ENCODE data around the gene PDZK1.

PDZK1 gene

GRCh38 chr1:145740269-145740668 lies 33.1 kb upstream of the PDZK1 start:
- TF ChIP-seq SIN3A (IDR thresholded peaks at IDR 0.05; ENCODE audit: borderline replicate concordance, insufficient read depth, low read length) (no peak), FOXP2 (optimal IDR thresholded peaks at IDR 0.05; ENCODE audit: borderline replicate concordance, extremely low read depth, extremely low read length, insufficient read depth) (no peak), TAF1 (IDR thresholded peaks at IDR 0.05; ENCODE audit: borderline replicate concordance, insufficient read depth, low read length) (no peak), REST (IDR thresholded peaks at IDR 0.05; ENCODE audit: insufficient read depth in 1 of 2, low read depth in 2 of 2, low read length in 2 of 2) (no peak), POLR2AphosphoS5 (IDR thresholded peaks at IDR 0.05; ENCODE audit: low read depth, low read length) (no peak)

GRCh38 chr1:145736191-145736590 lies 29.0 kb upstream of the PDZK1 start:
- TF ChIP-seq SIN3A (IDR thresholded peaks at IDR 0.05; ENCODE audit: borderline replicate concordance, insufficient read depth, low read length): no peak
- no peak for TF ChIP-seq TAF1 (IDR thresholded peaks at IDR 0.05; ENCODE audit: borderline replicate concordance, insufficient read depth, low read length)
- TF ChIP-seq POLR2AphosphoS5 (IDR thresholded peaks at IDR 0.05; ENCODE audit: low read depth, low read length): no peak
- TF ChIP-seq REST (IDR thresholded peaks at IDR 0.05; ENCODE audit: insufficient read depth in 1 of 2, low read depth in 2 of 2, low read length in 2 of 2): no peak
- TF ChIP-seq FOXP2 (optimal IDR thresholded peaks at IDR 0.05; ENCODE audit: borderline replicate concordance, extremely low read depth, extremely low read length, insufficient read depth): no peak

- TF ChIP-seq FOXP2 (optimal IDR thresholded peaks at IDR 0.05; ENCODE audit: borderline replicate concordance, extremely low read depth, extremely low read length, insufficient read depth): no peak
- no peak for TF ChIP-seq POLR2AphosphoS5 (IDR thresholded peaks at IDR 0.05; ENCODE audit: low read depth, low read length)
- TF ChIP-seq REST (IDR thresholded peaks at IDR 0.05; ENCODE audit: insufficient read depth in 1 of 2, low read depth in 2 of 2, low read length in 2 of 2): no peak
- no peak for TF ChIP-seq SIN3A (IDR thresholded peaks at IDR 0.05; ENCODE audit: borderline replicate concordance, insufficient read depth, low read length)
- no peak for TF ChIP-seq TAF1 (IDR thresholded peaks at IDR 0.05; ENCODE audit: borderline replicate concordance, insufficient read depth, low read length)
Observed at GRCh38 chr1:145730900-145731299, 23.7 kb upstream of the PDZK1 start.

GRCh38 chr1:145730467-145730866 lies 23.3 kb upstream of the PDZK1 start:
- TF ChIP-seq SIN3A (IDR thresholded peaks at IDR 0.05; ENCODE audit: borderline replicate concordance, insufficient read depth, low read length): no peak
- TF ChIP-seq TAF1 (IDR thresholded peaks at IDR 0.05; ENCODE audit: borderline replicate concordance, insufficient read depth, low read length): no peak
- TF ChIP-seq REST (IDR thresholded peaks at IDR 0.05; ENCODE audit: insufficient read depth in 1 of 2, low read depth in 2 of 2, low read length in 2 of 2): no peak
- TF ChIP-seq FOXP2 (optimal IDR thresholded peaks at IDR 0.05; ENCODE audit: borderline replicate concordance, extremely low read depth, extremely low read length, insufficient read depth): no peak
- no peak for TF ChIP-seq POLR2AphosphoS5 (IDR thresholded peaks at IDR 0.05; ENCODE audit: low read depth, low read length)
